NB4 (cell line): ENCODE results near the gene ZNF143.
A peak's percentile ranks its signal among the peaks of the same experiment; 100 is the strongest.

Experiments used
- DNase-seq: peaks from one replicate; pipeline ENCODE4 v3.0.0; 2010; ENCODE audit warnings: low read depth
- H3K4me3 ChIP-seq: one replicate; pipeline ENCODE4 v1.5.1; 2011; ENCODE audit warnings: mild to moderate bottlenecking, low read depth, low read length, moderate library complexity
- MYC ChIP-seq: IDR thresholded peaks from 2 replicates; pipeline ENCODE4 v1.6.1; 2011; ENCODE audit warnings: low read depth, low read length
- POLR2A ChIP-seq: IDR thresholded peaks from 2 replicates; pipeline ENCODE4 v1.6.1; 2011; ENCODE audit warnings: mild to moderate bottlenecking; ENCODE audit not compliant: insufficient read length; ENCODE audit errors: extremely low read depth
- TF ChIP-seq, protein P1 (sequence below): IDR thresholded peaks from one replicate; pipeline ENCODE4 v1.5.1; 2012; ENCODE audit warnings: low read depth, low read length
- TF ChIP-seq, protein P2 (sequence below): IDR thresholded peaks from 2 replicates; pipeline ENCODE4 v1.6.1; 2011; ENCODE audit warnings: low read depth, low read length

Gene ZNF143

DNA sequence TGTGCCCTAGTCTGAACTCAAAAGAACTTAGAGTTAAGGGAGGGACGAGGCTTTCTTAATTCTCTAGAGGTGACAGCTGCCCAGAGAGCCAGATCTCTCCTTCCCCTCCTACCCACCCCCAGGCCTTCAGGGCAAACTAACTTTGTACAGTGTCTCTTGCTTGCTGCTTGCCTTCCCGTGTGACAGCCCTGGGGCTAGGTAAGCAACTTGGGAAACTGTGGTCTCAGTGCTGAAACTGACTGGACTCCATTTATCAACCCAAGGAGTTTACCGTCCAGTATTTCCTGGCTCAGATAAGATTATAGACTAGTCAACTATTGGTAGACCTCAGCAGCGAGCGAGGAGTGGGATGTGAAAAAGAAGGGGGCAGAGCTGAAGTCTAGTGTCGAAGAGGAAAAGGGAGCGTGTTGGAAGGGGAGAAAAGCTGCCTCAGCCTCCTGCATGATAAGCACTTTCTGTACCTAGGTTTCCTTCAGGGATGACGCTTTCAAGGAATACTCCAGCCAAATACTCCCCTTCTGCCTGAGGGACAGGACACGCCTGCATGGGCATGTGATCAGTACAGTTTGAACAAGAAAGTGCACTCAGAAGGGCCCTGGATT, 69.3 kb downstream of the ZNF143 start:
- H3K4me3 ChIP-seq = no peak overlapping the region
- no peak for DNase-seq
- TF ChIP-seq, protein P1, sequence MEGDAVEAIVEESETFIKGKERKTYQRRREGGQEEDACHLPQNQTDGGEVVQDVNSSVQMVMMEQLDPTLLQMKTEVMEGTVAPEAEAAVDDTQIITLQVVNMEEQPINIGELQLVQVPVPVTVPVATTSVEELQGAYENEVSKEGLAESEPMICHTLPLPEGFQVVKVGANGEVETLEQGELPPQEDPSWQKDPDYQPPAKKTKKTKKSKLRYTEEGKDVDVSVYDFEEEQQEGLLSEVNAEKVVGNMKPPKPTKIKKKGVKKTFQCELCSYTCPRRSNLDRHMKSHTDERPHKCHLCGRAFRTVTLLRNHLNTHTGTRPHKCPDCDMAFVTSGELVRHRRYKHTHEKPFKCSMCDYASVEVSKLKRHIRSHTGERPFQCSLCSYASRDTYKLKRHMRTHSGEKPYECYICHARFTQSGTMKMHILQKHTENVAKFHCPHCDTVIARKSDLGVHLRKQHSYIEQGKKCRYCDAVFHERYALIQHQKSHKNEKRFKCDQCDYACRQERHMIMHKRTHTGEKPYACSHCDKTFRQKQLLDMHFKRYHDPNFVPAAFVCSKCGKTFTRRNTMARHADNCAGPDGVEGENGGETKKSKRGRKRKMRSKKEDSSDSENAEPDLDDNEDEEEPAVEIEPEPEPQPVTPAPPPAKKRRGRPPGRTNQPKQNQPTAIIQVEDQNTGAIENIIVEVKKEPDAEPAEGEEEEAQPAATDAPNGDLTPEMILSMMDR = no peak
- TF ChIP-seq MYC (no peak), POLR2A (no peak)
- TF ChIP-seq, protein P2, sequence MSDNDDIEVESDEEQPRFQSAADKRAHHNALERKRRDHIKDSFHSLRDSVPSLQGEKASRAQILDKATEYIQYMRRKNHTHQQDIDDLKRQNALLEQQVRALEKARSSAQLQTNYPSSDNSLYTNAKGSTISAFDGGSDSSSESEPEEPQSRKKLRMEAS = no peak

DNA sequence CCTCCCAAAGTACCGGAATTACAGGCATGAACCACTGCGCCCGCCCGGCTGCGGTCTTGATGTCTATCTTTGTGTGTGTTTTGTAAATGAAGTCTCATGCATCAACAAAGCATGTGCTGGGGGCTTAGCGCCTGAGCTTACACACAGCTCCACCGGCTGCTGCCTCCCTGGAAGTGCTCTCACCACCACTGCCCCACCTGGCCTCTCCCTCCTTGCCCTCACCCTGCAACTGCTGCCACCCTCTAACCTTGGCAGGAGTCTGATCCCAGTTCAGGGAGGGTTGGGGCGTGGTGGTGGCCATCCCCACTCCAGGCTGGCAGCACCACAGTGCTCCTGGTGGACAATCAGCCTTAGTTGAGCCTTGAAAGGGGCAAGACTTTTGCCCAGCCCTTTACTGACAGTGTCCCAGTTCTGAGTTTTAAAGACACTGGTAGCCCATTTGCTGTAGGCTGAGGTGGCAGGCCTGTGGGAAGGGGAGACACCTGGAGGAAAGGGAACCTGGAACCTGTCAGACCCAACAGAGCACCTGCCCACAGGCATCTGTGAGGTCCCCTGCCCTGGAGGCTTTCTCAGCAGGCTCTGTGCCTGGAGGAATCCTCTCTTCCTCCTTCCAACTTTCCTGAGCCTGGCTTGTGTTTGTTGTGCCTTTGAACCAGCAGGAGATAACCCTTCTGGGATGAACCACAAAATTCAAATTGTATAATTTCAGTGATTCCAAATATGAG, 70.3 kb downstream of the ZNF143 start:
- DNase-seq = no peak
- TF ChIP-seq POLR2A = no peak
- TF ChIP-seq, protein P2 = no peak
- no peak for TF ChIP-seq MYC
- TF ChIP-seq, protein P1 = no peak
- H3K4me3 ChIP-seq = no peak overlapping the region

DNA sequence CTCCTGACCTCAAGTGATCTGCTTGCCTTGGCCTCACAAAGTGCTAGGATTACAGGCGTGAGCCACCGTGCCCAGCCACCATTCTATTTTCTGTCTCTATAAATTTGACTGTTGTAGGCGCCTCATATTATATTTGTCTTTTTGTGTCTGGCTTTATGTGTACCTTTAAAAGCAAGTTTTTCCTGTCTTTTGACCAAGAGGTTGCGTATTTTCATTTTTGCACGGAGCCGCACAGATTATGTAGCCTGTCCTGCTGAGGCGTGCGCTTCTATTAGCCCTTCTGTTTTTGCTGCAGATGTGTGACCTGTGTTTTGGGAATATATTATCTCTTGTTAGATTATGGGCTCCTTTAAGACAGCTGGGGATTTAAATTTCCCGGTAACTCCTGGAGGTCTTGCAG, 72.2 kb downstream of the ZNF143 start:
- H3K4me3 ChIP-seq = no peak overlapping the region
- DNase-seq = no peak
- TF ChIP-seq, protein P1 = no peak
- TF ChIP-seq POLR2A (no peak), MYC (no peak)
- TF ChIP-seq, protein P2 = no peak

DNA sequence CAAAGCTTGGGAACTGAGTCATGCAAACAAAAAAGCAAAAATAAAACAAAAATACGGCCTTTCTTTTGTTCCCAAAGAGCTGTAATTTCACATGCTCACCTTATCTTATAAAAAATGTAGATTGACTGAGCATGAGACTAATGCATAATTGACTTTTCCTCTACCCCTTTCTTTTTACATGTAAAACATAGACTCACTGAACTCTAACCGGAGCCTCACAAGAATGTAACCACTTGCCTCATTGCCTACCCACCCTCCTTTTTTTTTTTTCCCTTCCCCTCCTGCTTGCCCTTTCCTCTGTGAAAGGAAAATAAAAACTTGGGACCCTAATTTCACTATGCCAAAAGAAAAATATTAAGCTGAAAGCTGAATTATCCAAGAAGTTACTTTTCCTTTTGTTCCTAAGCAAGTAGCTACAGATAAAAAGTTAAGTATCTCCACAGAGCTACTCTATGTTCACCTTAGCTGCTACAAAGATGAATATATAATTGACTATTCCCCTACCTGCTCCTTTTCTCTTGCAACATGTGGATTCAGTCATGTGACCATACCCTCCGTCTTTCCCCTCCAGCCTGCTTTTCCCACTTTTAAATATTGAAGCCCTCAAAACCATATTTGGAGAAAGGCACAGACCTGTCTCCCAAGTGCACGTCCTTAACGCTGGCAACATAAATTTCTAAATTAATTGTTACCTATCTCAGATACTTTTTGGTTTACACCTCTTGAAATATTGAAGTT, 73.1 kb downstream of the ZNF143 start:
- no peak overlapping the region for H3K4me3 ChIP-seq
- no peak for DNase-seq
- TF ChIP-seq POLR2A = no peak
- TF ChIP-seq, protein P2 = no peak
- TF ChIP-seq, protein P1 = no peak
- no peak for TF ChIP-seq MYC

DNA sequence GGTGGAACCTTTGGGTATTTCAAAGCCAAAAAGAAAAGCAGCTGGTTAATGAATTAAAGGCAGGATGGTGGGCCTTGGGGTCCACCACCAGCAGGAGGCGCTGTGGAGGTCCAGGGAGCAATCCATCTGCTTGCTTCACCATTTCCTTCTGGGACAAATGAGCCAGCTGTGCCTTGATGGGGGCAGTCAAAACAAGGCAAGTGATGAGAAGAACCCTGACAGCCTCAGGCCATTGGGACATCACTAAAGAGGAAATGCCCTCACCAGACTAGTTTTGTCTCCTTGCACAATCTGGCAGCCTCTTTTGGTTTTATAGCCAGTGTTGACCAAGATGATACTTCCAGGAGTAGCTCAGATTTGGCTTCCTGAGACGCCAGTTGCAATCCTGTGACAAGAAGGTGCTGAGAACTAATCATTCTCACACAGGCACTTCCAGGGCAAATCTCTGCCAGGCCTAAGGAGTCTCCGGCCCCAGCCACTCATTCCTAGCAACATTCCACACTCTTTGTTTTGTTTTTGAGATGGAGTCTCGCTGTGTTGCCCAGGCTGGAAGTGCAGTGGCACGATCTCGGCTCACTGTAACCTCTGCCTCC, 74.5 kb downstream of the ZNF143 start:
- TF ChIP-seq MYC (no peak), POLR2A (no peak)
- TF ChIP-seq, protein P1 = peak; percentile 87
- TF ChIP-seq, protein P2 = peak; percentile 30; the same call in 1 of the 2 replicates
- DNase-seq = peak; percentile 92
- H3K4me3 ChIP-seq = no peak overlapping the region
